HK-2 (cell line): Measurements from ENCODE around the gene CALN1.
"Not testable (repeated sequence)": the region's sequence is repeated elsewhere in the genome, so short reads cannot be mapped to it uniquely, and the experiment has no call there.

ENCODE experiments used
- DNase-seq: peaks from one replicate; pipeline ENCODE4 v3.0.0-alpha.2; 2018; ENCODE audit not compliant: unreplicated experiment

The CALN1 gene

GRCh38 chr7:72408966-72409637 is 3.0 kb downstream of the CALN1 start:
- no peak for DNase-seq

- DNase-seq: no peak
Observed at GRCh38 chr7:72406820-72407403, 5.2 kb downstream of the CALN1 start.

- no peak for DNase-seq
Observed at GRCh38 chr7:72405871-72406270, 6.3 kb downstream of the CALN1 start.

GRCh38 chr7:72405418-72405817 is 6.7 kb downstream of the CALN1 start:
- no peak for DNase-seq

GRCh38 chr7:72404743-72405142 is 7.4 kb downstream of the CALN1 start:
- no peak for DNase-seq

- no peak for DNase-seq
Observed at GRCh38 chr7:72403458-72404076, 8.6 kb downstream of the CALN1 start.

- no peak for DNase-seq
Observed at GRCh38 chr7:72394016-72394415, 18.1 kb downstream of the CALN1 start.

GRCh38 chr7:72391821-72392377 is 20.2 kb downstream of the CALN1 start:
- DNase-seq: no peak

GRCh38 chr7:72386118-72386517 is 26.0 kb downstream of the CALN1 start:
- DNase-seq: no peak

GRCh38 chr7:72362246-72362645 is 49.9 kb downstream of the CALN1 start:
- DNase-seq: no peak

GRCh38 chr7:72345208-72345727 is 66.9 kb downstream of the CALN1 start:
- DNase-seq: no peak

- DNase-seq: no peak
Observed at GRCh38 chr7:72343991-72344390, 68.1 kb downstream of the CALN1 start.

- DNase-seq: not testable (repeated sequence)
Observed at GRCh38 chr7:72343354-72343753, 68.8 kb downstream of the CALN1 start.

GRCh38 chr7:72337390-72338167 is 74.6 kb downstream of the CALN1 start:
- no peak for DNase-seq

GRCh38 chr7:72336632-72337389 is 75.3 kb downstream of the CALN1 start:
- DNase-seq: no peak

- DNase-seq: no peak
Observed at GRCh38 chr7:72336382-72336631, 75.8 kb downstream of the CALN1 start.

GRCh38 chr7:72335561-72336381 is 76.4 kb downstream of the CALN1 start:
- DNase-seq: no peak

- DNase-seq: no peak
Observed at GRCh38 chr7:72334698-72335097, 77.4 kb downstream of the CALN1 start.

- DNase-seq: no peak
Observed at GRCh38 chr7:72334066-72334465, 78.1 kb downstream of the CALN1 start.

GRCh38 chr7:72326811-72327210 is 85.3 kb downstream of the CALN1 start:
- no peak for DNase-seq

GRCh38 chr7:72326365-72326764 is 85.8 kb downstream of the CALN1 start:
- no peak for DNase-seq
